KOPT-K1 (cell line): ENCODE measurements around the gene ATP6V1B1.

Experiments
- H3K27ac ChIP-seq: fragments of 200-600 bp; sonication (generic); 2 replicates; pipeline ENCODE4 v1.5.1; 2016; ENCODE audit warnings: antibody characterized with exemption, mild to moderate bottlenecking, low read depth, low read length; ENCODE audit not compliant: poor library complexity, severe bottlenecking
- H3K36me3 ChIP-seq: fragments of 200-600 bp; sonication (generic); 2 replicates; pipeline ENCODE4 v1.5.1; 2017; ENCODE audit warnings: antibody characterized with exemption, mild to moderate bottlenecking, low read length, moderate library complexity; ENCODE audit not compliant: insufficient read depth
- H3K9me3 ChIP-seq: fragments of 200-600 bp; sonication (generic); 2 replicates; pipeline ENCODE4 v1.5.1; 2017; ENCODE audit warnings: antibody characterized with exemption, low read length, mild to moderate bottlenecking; ENCODE audit not compliant: insufficient read depth, poor library complexity, severe bottlenecking

The ATP6V1B1 gene

DNA sequence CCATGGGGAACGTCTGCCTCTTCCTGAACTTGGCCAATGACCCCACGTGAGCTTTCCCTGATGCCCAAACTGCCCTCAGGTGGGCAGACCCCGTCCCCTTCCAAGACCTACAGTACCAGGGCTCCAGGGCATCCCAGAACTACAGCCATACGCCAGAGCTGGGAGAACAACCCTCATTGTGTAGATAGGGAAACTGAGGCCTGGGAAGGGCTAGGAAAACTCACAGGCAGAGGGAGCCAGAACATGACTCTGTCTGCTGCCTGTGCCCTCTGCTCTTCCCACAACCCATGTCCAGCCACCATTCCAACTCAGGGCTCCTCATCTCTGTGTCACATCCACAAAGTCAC is 25.9 kb downstream of the ATP6V1B1 start:
- Histone ChIP-seq H3K9me3 (no peaks in the 10 kb centered on the region), H3K36me3 (no peaks in the 10 kb centered on the region)

DNA sequence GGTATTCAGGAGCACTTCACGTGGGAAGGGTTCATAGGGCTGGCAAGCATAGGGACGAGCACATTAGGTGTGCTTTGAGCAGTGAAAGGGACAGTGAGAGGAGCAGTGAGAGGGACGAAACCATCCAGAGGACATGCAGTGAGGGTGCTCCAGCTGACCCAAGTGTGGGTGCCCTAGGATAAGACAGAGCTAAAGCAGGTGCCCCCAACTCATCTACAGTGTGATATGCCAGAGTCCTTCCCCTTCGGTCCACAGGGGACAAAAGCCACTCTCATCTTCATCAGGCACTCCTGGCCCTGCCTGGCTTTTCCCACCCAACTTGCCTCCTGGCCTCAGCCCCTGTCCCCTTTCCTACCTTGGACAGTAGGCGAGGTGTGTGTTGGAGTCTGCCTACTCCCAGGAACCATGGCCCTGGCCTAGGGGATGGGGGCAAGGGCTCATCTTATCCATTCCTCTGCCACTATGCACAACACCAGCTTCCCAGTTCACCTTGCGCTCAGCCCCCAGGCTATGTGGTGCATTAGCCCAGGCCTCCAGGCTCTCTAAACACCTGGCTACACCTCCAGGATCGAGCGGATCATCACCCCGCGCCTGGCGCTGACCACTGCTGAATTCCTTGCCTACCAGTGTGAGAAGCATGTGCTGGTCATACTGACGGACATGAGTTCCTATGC is 26.6 kb downstream of the ATP6V1B1 start:
- no peak overlapping the region for H3K27ac ChIP-seq
- H3K36me3 ChIP-seq = no peaks in the 10 kb centered on the region
- H3K9me3 ChIP-seq = no peaks in the 10 kb centered on the region

More for the DNA sequence above, 25.9 kb downstream of the ATP6V1B1 start:
- no peak overlapping the region for H3K27ac ChIP-seq

DNA sequence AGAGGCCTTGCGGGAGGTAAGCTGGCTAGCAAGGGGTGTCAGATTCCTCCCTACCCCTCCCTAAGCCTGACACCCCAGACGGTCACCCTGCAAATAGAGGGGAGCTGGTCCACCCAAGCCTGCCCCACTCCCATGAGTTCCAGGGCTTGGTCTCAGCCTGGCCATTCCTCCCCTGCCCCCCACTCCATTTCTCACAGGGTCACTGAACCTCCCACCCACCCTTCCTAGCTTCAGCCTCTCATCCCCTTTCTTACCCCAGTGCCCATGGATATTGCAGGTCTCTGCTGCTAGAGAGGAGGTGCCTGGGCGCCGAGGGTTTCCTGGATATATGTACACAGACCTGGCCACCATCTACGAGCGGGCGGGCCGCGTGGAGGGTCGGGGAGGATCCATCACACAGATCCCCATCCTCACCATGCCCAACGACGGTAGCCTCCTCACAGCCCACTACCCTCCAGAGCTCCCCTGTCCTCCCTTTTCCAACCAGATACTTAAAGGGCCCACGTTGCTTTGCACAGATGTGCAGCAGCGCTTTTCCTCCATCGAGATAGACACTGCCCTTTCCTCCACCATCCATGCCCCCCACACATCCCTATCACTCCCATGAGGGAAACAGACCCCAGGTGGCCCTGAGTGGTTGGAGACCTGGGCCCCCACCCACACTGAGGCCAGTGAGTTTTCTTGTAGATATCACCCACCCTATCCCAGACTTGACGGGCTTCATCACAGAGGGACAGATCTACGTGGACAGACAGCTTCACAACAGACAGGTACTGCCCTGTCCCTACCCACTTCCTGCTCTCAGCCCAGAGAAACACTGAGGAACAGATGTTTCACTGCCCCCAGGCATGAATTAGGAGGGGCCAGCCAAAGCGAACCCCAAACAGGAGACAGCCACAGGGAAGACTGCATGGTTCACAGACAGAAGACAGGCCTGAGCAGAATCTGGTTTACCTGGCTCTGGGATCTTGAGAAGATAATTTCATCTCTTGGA is 27.5 kb downstream of the ATP6V1B1 start:
- no peaks in the 10 kb centered on the region for H3K36me3 ChIP-seq
- H3K27ac ChIP-seq = no peak overlapping the region
- no peaks in the 10 kb centered on the region for H3K9me3 ChIP-seq

DNA sequence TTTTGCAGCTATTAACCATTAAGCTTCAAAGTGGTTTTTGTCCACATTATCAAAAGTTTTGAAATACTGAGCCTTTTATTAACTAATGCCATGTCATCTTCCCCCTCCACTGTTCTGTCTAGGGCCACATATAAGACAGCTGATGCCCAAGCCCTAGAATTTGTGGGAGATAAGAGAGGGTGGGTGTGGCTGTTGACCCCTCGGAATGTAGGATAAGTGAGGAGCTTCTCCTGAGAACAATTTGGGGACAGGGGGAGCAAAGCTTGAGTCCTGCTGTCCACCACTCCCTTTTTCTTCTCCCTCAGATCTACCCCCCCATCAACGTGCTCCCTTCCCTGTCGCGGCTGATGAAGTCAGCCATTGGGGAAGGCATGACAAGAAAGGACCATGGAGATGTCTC is 28.4 kb downstream of the ATP6V1B1 start:
- Histone ChIP-seq H3K36me3 (no peaks in the 10 kb centered on the region), H3K27ac (no peak overlapping the region), H3K9me3 (no peaks in the 10 kb centered on the region)

DNA sequence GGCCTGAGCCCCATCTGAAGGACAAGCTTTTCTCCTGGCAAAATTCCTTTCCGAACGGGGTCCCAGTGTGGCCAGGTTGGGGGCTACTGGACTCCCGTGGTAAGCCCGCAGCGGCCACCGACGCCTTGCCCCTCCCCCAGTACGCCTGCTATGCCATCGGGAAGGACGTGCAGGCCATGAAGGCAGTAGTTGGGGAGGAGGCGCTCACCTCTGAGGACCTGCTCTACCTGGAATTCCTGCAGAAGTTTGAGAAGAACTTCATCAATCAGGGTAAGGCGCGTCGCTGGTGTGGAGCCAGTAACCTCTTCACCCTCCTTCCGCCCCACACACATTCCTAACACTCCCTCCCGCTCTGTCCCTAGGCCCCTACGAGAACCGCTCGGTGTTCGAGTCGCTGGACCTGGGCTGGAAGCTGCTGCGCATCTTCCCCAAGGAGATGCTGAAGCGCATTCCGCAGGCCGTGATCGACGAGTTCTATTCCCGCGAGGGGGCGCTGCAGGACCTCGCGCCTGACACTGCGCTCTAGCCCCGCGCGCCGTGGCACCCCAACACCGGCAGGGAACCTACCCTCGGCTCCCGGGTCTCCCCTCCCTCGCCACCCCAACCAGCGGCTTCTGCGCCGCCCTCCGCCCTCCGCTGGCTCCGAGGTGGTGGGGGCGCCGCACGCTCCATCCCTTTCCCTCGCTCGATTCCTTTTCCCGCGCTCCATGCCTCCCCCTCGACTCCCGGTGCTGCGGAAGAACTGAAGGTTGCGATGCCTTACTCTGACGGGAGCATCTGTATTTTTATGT is 29.1 kb downstream of the ATP6V1B1 start:
- no peaks in the 10 kb centered on the region for H3K9me3 ChIP-seq
- no peak overlapping the region for H3K27ac ChIP-seq
- no peaks in the 10 kb centered on the region for H3K36me3 ChIP-seq

DNA sequence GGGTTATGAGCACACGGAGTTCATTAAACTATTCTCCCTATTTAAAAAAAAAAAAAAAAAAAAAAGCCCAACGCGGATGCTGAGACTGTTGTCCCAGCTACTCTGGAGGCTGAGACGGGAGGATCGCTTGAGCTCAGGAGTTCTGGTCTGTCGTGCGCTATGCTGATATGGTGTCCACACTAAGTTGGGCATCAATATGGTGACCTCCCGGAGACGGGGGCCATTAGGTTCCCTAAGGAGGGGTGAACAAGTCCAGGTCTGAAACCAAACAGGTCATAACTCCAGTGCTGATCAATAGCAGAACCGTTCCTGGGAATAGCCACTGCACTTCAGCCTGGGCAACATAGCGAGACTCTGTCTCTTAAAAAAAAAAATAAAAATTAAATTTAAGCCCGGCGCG is 29.8 kb downstream of the ATP6V1B1 start:
- Histone ChIP-seq H3K9me3 (no peaks in the 10 kb centered on the region), H3K36me3 (no peaks in the 10 kb centered on the region), H3K27ac (no peak overlapping the region)

DNA sequence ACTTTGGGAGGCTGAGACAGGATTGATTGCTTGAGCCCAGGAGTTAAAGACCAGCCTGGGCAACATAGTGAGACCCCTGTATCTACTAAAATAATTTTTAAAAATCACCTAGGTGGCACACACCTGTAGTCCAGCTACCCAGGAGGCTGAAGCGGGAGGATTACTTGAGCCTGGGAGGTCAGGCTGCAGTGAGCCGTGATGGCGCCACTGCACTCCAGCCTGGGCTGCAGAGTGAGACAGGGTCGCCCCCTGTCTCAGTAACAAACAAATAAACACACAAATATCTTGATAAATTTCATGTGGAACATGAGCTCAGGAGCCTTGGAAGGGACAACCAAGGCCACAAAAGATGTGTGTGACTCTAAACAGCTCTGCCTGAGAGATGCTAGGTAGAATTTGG is 31.0 kb downstream of the ATP6V1B1 start:
- Histone ChIP-seq H3K27ac (no peak overlapping the region), H3K9me3 (no peaks in the 10 kb centered on the region), H3K36me3 (no peaks in the 10 kb centered on the region)

DNA sequence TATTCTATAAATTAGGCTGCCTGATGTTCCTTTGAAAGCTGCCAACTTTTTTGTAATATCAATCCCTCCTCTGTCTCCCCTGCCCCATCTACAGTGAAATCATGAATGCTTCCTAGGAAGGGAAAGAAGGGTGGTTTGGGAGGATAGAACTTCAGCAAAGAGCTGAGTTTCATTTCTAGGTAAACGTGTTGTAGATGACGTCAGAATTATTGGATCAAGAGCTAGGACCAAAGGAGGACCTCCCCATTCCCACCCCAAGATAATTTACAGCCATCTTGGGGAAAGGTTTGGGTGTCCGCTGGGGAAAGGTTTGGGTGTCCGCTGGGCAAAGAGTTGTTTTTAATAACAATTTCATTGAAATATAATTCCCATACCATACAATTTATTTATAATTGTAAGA is 31.5 kb downstream of the ATP6V1B1 start:
- Histone ChIP-seq H3K27ac (no peak overlapping the region), H3K9me3 (no peaks in the 10 kb centered on the region), H3K36me3 (no peaks in the 10 kb centered on the region)

DNA sequence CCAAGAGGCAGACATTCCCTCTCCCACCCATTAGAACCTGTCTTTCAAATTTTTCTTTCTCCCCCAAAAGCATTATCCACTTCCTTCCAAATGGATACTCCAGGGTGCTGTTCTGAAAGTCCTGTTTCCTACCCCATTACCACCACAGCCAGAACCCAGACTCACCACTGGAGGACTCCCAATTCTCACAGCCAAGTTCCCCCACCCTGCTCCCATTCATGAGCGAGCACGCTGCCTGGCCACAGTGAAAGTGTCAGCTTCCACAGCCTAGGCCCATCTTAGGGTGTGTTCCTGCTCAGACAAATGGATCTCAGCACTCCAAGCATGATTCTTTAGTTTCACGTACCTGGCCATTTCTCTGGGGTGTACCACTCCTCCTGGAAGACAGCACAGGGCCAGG is 38.9 kb downstream of the ATP6V1B1 start:
- Histone ChIP-seq H3K27ac (no peak overlapping the region), H3K9me3 (no peaks in the 10 kb centered on the region), H3K36me3 (no peaks in the 10 kb centered on the region; the same call in 1 of the 2 replicates)

DNA sequence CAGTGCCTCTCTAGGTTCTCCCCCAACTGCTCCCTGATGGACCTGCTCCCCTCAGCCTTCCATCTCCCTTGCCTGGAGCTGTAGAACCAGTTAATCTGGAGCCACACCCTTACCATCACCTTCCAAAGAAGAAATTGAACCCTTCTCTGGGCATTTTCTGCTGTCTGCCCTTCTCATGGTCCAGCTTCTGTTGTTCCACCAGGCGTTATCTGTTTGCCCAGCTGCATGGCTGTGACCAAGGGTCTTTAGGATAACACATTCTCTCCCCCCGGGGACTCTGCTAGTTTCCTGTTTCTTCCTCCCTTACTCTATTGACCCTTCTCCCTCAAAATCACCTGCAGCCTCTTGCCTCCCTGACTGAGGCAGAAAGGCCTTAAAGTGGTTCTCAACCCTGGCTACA is 39.5 kb downstream of the ATP6V1B1 start:
- H3K36me3 ChIP-seq = no peaks in the 10 kb centered on the region; the same call in 1 of the 2 replicates
- H3K9me3 ChIP-seq = no peaks in the 10 kb centered on the region
- no peak overlapping the region for H3K27ac ChIP-seq

DNA sequence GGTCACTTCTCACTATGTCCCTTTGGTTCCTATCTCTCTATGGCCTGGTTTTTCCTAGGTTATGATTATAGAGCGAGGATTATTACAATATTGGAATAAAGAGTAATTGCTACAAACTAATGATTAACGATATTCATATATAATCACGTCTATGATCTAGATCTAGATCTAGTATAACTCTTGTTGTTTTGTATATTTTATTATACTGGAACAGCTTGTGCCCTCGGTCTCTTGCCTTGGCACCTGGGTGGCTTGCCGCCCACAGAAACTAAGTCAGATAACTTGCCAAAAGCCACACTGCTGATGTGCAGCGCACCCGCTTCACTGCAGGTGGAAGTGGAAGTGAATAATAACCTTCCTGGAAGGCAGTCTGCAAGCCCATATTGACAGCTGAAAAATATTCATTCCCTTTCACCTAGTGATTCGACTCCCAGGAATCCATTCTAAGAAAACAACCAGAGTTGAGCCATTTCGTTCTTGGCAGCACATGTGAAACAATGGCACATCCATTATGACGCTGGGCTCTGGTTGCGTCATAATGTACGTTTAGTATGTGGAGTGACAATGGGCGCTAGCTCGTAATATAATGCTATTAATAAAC is 42.0 kb downstream of the ATP6V1B1 start:
- Histone ChIP-seq H3K9me3 (no peaks in the 10 kb centered on the region), H3K36me3 (no peaks in the 10 kb centered on the region; the same call in 1 of the 2 replicates), H3K27ac (no peak overlapping the region)

DNA sequence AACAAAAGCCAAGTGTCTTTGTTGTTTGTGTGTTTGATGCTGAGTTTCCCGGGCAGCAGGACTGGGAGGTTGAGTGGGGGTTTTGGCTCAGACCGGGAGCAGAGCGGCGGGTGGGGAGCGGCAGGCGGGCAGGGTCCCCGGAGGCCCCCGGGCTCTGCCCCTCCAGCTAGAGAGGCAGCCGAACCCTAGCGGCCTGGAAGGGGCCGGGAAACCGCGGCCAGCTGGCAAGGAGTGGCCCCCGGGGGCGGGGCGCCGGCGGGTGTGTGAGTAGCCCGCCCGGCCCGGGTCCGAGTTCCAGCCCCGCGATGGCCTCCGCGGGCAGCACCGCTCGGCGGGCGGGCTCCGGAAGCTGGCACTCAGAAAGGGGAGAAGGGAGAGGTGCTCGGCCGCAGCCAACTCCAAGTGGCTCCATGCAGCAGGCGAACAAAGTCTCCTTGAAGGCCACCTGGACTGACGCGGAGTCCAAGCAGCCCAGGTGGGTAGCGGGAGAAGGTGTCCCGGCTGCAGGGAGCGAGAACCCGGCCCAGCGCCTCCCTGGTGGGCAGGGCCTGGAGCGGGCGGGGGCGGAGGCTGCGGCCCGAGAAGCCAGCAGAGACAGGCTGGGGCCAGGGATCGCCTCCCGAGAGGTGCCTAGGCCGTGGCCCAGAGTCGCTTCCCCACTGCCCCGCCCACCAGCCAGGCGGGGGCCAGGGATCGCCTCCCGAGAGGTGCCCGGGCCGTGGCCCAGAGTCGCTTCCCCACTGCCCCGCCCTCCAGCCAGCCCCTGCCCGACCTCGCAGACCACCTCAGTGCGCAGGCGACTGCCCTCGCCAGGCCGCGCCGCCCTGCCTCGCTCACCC is 42.9 kb downstream of the ATP6V1B1 start, which contains the start of gene ANKRD53:
Gene ANKRD53 (plus strand): TSS at position 290 of the 839 bp plus-strand sequence. CDS start 16 bp downstream, at position 306.
- no peak within 1 kb of the TSS for H3K27ac ChIP-seq

DNA sequence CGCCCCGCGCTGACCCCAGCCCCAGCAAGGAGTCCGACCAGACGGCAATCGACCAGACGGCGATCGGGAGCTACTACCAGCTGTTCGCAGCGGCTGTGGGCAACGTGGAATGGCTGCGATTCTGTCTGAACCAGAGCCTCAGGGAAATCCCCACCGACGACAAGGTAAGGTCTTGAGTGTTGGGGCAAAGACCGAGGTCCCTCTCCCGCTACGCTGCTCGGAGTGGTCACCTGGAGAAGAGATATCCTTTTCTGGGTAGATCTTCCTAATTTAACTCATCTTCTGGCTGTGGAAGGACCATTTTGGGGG is 43.4 kb downstream of the ATP6V1B1 start:
- Histone ChIP-seq H3K36me3 (no peaks in the 10 kb centered on the region; the same call in 1 of the 2 replicates), H3K9me3 (no peaks in the 10 kb centered on the region), H3K27ac (no peak overlapping the region)

More for the DNA sequence above, 42.9 kb downstream of the ATP6V1B1 start, which contains the start of gene ANKRD53:
- Histone ChIP-seq H3K36me3 (no peaks in the 10 kb centered on the region; the same call in 1 of the 2 replicates), H3K9me3 (no peaks in the 10 kb centered on the region)

DNA sequence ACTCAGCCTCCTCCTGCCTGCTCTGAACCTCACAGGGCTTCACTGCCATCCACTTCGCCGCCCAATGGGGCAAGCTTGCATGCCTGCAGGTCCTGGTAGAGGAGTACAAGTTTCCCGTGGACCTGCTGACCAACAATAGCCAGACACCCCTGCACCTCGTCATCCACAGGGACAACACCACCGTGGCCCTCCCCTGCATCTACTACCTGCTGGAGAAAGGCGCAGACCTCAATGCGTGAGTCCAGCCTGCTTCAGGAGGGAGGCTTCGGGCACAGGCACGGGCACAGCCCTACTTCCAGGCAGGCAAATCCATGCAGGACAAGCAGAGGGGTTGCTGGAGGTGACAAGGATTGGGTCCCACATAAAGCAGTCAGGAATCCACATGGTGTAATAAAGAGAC is 43.9 kb downstream of the ATP6V1B1 start:
- Histone ChIP-seq H3K36me3 (no peaks in the 10 kb centered on the region; the same call in 1 of the 2 replicates), H3K9me3 (no peaks in the 10 kb centered on the region), H3K27ac (no peak overlapping the region)
